ENCODE results near the gene CD33. TPM values are rescaled to one million over a fixed set of nuclear protein-coding genes. Genes with fewer than 3 reads are reported as not detected.

Gene CD33
- total RNA-seq (ENCODE audit: low replicate concordance), result not detected in 2 replicates

GRCh38 chr19:51224898-51225393 is at the start of gene CD33:
Gene CD33 (plus strand): TSS chr19:51225080. CDS start chr19:51225119, 39 bp downstream.

GRCh38 chr19:51250786-51251467 is 26.0 kb downstream of the CD33 start, which contains the start of gene SIGLECL1:
Gene SIGLECL1 (plus strand): TSS chr19:51251080. CDS start chr19:51264073, 12,993 bp downstream.

Other genes with a start within 250 kb of the CD33 start
- not detected in 2 replicates for gene KLK7, start 241.2 kb upstream of the CD33 start, total RNA-seq (ENCODE audit: low replicate concordance)
- not detected in 2 replicates for gene KLK8, start 223.5 kb upstream of the CD33 start, total RNA-seq (ENCODE audit: low replicate concordance)
- gene KLK10, start 205.4 kb upstream of the CD33 start, total RNA-seq (ENCODE audit: low replicate concordance), result not detected in 2 replicates
- not detected in 2 replicates for gene KLK11, start 198.5 kb upstream of the CD33 start, total RNA-seq (ENCODE audit: low replicate concordance)
- gene KLK12, start 190.1 kb upstream of the CD33 start, total RNA-seq (ENCODE audit: low replicate concordance), result not detected in 2 replicates
- not detected in 2 replicates for gene KLK13, start 160.0 kb upstream of the CD33 start, total RNA-seq (ENCODE audit: low replicate concordance)
- gene KLK14, start 142.2 kb upstream of the CD33 start, total RNA-seq (ENCODE audit: low replicate concordance), result not detected in 2 replicates
- 1.9 and 5.3 TPM in 2 replicates for gene CTU1, start 116.7 kb upstream of the CD33 start, total RNA-seq (ENCODE audit: low replicate concordance)
- not detected in 2 replicates for gene SIGLEC9, start 100.2 kb upstream of the CD33 start, total RNA-seq (ENCODE audit: low replicate concordance)
- not detected in 2 replicates for gene SIGLEC7, start 82.8 kb upstream of the CD33 start, total RNA-seq (ENCODE audit: low replicate concordance)
- not detected in 2 replicates for gene SIGLECL1, start 26.0 kb downstream of the CD33 start, total RNA-seq (ENCODE audit: low replicate concordance)
- gene IGLON5, start 86.6 kb downstream of the CD33 start, total RNA-seq (ENCODE audit: low replicate concordance), result not detected in 2 replicates
- 0.23 and 0.30 TPM in 2 replicates for gene VSIG10L, start 117.1 kb downstream of the CD33 start, total RNA-seq (ENCODE audit: low replicate concordance)
- gene ETFB, start 141.3 kb downstream of the CD33 start, total RNA-seq (ENCODE audit: low replicate concordance), result 202 and 403 TPM in 2 replicates
- gene CLDND2, start 143.9 kb downstream of the CD33 start, total RNA-seq (ENCODE audit: low replicate concordance), result not detected in 2 replicates
- gene NKG7, start 147.6 kb downstream of the CD33 start, total RNA-seq (ENCODE audit: low replicate concordance), result not detected in 2 replicates
- gene LIM2, start 162.9 kb downstream of the CD33 start, total RNA-seq (ENCODE audit: low replicate concordance), result not detected in 2 replicates
- not detected in 2 replicates for gene C19orf84, start 165.5 kb downstream of the CD33 start, total RNA-seq (ENCODE audit: low replicate concordance)
- gene SIGLEC10, start 192.6 kb downstream of the CD33 start, total RNA-seq (ENCODE audit: low replicate concordance), result not detected in 2 replicates
- not detected in 2 replicates for gene SIGLEC8, start 233.4 kb downstream of the CD33 start, total RNA-seq (ENCODE audit: low replicate concordance)

Data from smooth muscle cell of the coronary artery (primary cell).